Measurements from ENCODE around the gene KDM2A. TPM values are rescaled to one million over a fixed set of nuclear protein-coding genes. Genes with fewer than 3 reads are reported as not detected.

KDM2A gene
- total and polyA plus RNA-seq, 4 donors, result 30.6 to 102 (median 63.2) TPM

- Histone ChIP-seq H3K27me3 (ENCODE audit: control insufficient read depth in 3 of 3, insufficient read depth in 3 of 3, low read length in 2 of 3) (no peaks in the 10 kb centered on the region), H3K9me3 (ENCODE audit: control insufficient read depth in 4 of 4, insufficient read depth in 3 of 4, low read length in 3 of 4) (no peaks in the 10 kb centered on the region), H3K36me3 (ENCODE audit: control insufficient read depth in 4 of 4, insufficient read depth in 4 of 4, low read length in 4 of 4) (peaks cover 0 to 30% (median 17%) of the 10 kb centered on the region in 4 donors), H3K27ac (ENCODE audit: low read depth in 1 of 2, low read length in 1 of 2) (no peak overlapping the region), H3K4me1 (ENCODE audit: control insufficient read depth in 5 of 5, insufficient read depth in 5 of 5, low read length in 5 of 5) (peaks cover 0 to 28% (median 7%) of the 10 kb centered on the region in 5 donors), H3K9ac (ENCODE audit: insufficient read depth in 1 of 2, low read length in 2 of 2) (no peak overlapping the region), H3K4me3 (no peak overlapping the region)
- ATAC-seq (ENCODE audit: insufficient read depth, low FRiP score), result no peak
- DNase-seq, result peak in 1 of 3 donors; percentile 11
- no peak for TF ChIP-seq CTCF (IDR thresholded peaks at IDR 0.05; ENCODE audit: control extremely low read depth, extremely low read depth)
- 88 to 93% methylated on average over 28 of the region's 28 CpGs for WGBS, 2 donors
Measured at GRCh38 chr11:67301313-67301921, 182.4 kb downstream of the KDM2A start.

GRCh38 chr11:67301951-67302516 lies 183.0 kb downstream of the KDM2A start:
- WGBS, 2 donors, result 49 to 51% methylated on average over 15 of the region's 15 CpGs
- peaks cover 0 to 29% (median 17%) of the 10 kb centered on the region in 4 donors for H3K36me3 ChIP-seq (ENCODE audit: control insufficient read depth in 4 of 4, insufficient read depth in 4 of 4, low read length in 4 of 4)
- ATAC-seq (ENCODE audit: insufficient read depth, low FRiP score) (no peak), DNase-seq (peak; percentile 55 to 73 (median 59))
- H3K27me3 ChIP-seq (ENCODE audit: control insufficient read depth in 3 of 3, insufficient read depth in 3 of 3, low read length in 2 of 3), result no peaks in the 10 kb centered on the region
- H3K4me3 ChIP-seq, result no peak overlapping the region
- no peak for TF ChIP-seq CTCF (IDR thresholded peaks at IDR 0.05; ENCODE audit: control extremely low read depth, extremely low read depth)
- no peak overlapping the region for H3K9ac ChIP-seq (ENCODE audit: insufficient read depth in 1 of 2, low read length in 2 of 2)
- peaks cover 0 to 28% (median 7%) of the 10 kb centered on the region in 5 donors for H3K4me1 ChIP-seq (ENCODE audit: control insufficient read depth in 5 of 5, insufficient read depth in 5 of 5, low read length in 5 of 5)
- peak overlapping the region; percentile 14 to 91 for H3K27ac ChIP-seq (ENCODE audit: low read depth in 1 of 2, low read length in 1 of 2)
- no peaks in the 10 kb centered on the region for H3K9me3 ChIP-seq (ENCODE audit: control insufficient read depth in 4 of 4, insufficient read depth in 3 of 4, low read length in 3 of 4)

- Histone ChIP-seq H3K27me3 (ENCODE audit: control insufficient read depth in 3 of 3, insufficient read depth in 3 of 3, low read length in 2 of 3) (no peaks in the 10 kb centered on the region), H3K4me1 (ENCODE audit: control insufficient read depth in 5 of 5, insufficient read depth in 5 of 5, low read length in 5 of 5) (peaks cover 0 to 28% (median 7%) of the 10 kb centered on the region in 5 donors), H3K27ac (ENCODE audit: low read depth in 1 of 2, low read length in 1 of 2) (peak overlapping the region; percentile 69 to 91), H3K9me3 (ENCODE audit: control insufficient read depth in 4 of 4, insufficient read depth in 3 of 4, low read length in 3 of 4) (no peaks in the 10 kb centered on the region), H3K4me3 (peak overlapping the region; percentile 41), H3K36me3 (ENCODE audit: control insufficient read depth in 4 of 4, insufficient read depth in 4 of 4, low read length in 4 of 4) (peaks cover 0 to 33% (median 18%) of the 10 kb centered on the region in 4 donors), H3K9ac (ENCODE audit: insufficient read depth in 1 of 2, low read length in 2 of 2) (no peak overlapping the region)
- TF ChIP-seq CTCF (IDR thresholded peaks at IDR 0.05; ENCODE audit: control extremely low read depth, extremely low read depth), result no peak
- DNase-seq, result peak; percentile 52 to 56 (median 56)
- ATAC-seq (ENCODE audit: insufficient read depth, low FRiP score), result peak; percentile 28
- WGBS, 2 donors, result 7 to 16% methylated on average over 23 of the region's 23 CpGs
Measured at GRCh38 chr11:67302571-67303131, 183.6 kb downstream of the KDM2A start.
